MV-4-11 (cell line): Measurements from ENCODE around the gene RPL31.
"Not testable (repeated sequence)": the region's sequence is repeated elsewhere in the genome, so short reads cannot be mapped to it uniquely, and the experiment has no call there.

Experiments
- DNase-seq: peaks from one replicate; lab custom pipeline; 2025; lab: John Stamatoyannopoulos, UW

The RPL31 gene

GRCh38 chr2:101027852-101028251, 25.8 kb downstream of the RPL31 start:
- DNase-seq, result no peak

GRCh38 chr2:101030866-101031554, 28.9 kb downstream of the RPL31 start:
- peak; percentile 62 for DNase-seq

- no peak for DNase-seq
Observed at GRCh38 chr2:101032084-101032776, 30.1 kb downstream of the RPL31 start.

GRCh38 chr2:101036562-101036961, 34.5 kb downstream of the RPL31 start:
- DNase-seq, result peak; percentile 29

GRCh38 chr2:101037161-101037755, 35.2 kb downstream of the RPL31 start:
- no peak for DNase-seq

GRCh38 chr2:101038455-101039255, 36.6 kb downstream of the RPL31 start:
- peak; percentile 88 for DNase-seq

- no peak for DNase-seq
Observed at GRCh38 chr2:101040072-101040471, 38.0 kb downstream of the RPL31 start.

GRCh38 chr2:101040761-101041160, 38.7 kb downstream of the RPL31 start:
- DNase-seq, result peak; percentile 84

GRCh38 chr2:101041413-101041812, 39.3 kb downstream of the RPL31 start:
- DNase-seq, result peak; percentile 90

GRCh38 chr2:101045330-101045729, 43.2 kb downstream of the RPL31 start:
- DNase-seq, result no peak

GRCh38 chr2:101047075-101047766, 45.1 kb downstream of the RPL31 start:
- DNase-seq, result no peak

- DNase-seq, result no peak
Observed at GRCh38 chr2:101047774-101048173, 45.7 kb downstream of the RPL31 start.

- DNase-seq, result no peak
Observed at GRCh38 chr2:101048756-101049155, 46.7 kb downstream of the RPL31 start.

GRCh38 chr2:101050886-101051285, 48.8 kb downstream of the RPL31 start:
- DNase-seq, result not testable (repeated sequence)

- DNase-seq, result no peak
Observed at GRCh38 chr2:101052147-101052546, 50.1 kb downstream of the RPL31 start.

- no peak for DNase-seq
Observed at GRCh38 chr2:101053117-101053516, 51.0 kb downstream of the RPL31 start.
